Measurements from ENCODE around the gene IRAK2. TPM values are rescaled to one million over a fixed set of nuclear protein-coding genes. Genes with fewer than 3 reads are reported as not detected.
"Not testable (repeated sequence)": the region's sequence is repeated elsewhere in the genome, so short reads cannot be mapped to it uniquely, and the experiment has no call there.

Gene IRAK2
- total RNA-seq, 1 donor from 2014 or later = 4.7 TPM

DNA sequence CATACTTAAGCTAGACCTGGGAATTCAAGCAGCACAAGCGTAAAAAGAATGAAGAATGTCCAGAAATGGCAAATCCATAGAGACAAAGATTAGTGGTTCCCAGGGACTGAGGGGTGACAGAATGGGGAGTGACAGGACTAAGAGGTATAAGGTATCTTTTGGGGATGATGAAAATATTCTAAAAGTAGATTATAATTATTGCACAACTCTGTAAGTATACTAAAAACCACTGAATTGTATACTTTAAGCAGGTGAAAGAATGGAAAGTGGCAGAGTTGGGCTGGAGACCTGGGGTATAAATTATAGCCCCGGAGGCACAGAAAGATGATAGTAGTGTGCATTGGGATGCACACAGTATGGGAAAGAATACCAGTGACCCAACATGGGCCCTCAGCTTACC is 43.7 kb upstream of the IRAK2 start:
- Histone ChIP-seq H3K36me3 (ENCODE audit: control insufficient read depth, insufficient read depth, low read length) (peaks cover 2% of the 10 kb centered on the region), H3K27me3 (ENCODE audit: control insufficient read depth, insufficient read depth, low read length) (no peaks in the 10 kb centered on the region), H3K4me3 (ENCODE audit: low read depth, low read length) (no peak overlapping the region)
- FAIRE-seq = no peak
- TF ChIP-seq, protein P1, sequence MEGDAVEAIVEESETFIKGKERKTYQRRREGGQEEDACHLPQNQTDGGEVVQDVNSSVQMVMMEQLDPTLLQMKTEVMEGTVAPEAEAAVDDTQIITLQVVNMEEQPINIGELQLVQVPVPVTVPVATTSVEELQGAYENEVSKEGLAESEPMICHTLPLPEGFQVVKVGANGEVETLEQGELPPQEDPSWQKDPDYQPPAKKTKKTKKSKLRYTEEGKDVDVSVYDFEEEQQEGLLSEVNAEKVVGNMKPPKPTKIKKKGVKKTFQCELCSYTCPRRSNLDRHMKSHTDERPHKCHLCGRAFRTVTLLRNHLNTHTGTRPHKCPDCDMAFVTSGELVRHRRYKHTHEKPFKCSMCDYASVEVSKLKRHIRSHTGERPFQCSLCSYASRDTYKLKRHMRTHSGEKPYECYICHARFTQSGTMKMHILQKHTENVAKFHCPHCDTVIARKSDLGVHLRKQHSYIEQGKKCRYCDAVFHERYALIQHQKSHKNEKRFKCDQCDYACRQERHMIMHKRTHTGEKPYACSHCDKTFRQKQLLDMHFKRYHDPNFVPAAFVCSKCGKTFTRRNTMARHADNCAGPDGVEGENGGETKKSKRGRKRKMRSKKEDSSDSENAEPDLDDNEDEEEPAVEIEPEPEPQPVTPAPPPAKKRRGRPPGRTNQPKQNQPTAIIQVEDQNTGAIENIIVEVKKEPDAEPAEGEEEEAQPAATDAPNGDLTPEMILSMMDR (IDR thresholded peaks at IDR 0.05; ENCODE audit: insufficient read depth, low read length, severe bottlenecking) = no peak
- no peak for DNase-seq (ENCODE audit: low read depth)

DNA sequence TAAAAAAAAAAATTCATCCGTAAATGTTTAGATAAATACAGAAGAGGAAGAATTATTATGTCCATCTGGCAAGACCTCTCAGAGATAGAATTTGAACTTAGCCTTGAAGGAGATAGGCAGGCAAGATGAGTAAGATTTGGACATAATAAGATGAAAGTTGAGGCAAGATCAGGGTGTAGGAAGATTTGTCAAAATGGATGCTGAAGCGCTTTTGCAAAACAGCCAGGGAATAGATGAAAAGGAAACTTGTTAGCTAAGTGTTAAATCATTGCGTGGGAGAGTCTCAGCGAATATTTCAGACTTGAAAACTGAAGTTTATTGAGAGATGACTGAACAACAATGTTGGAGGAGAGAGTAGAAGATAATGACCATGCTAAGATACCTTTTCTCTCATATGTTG is 42.0 kb upstream of the IRAK2 start:
- Histone ChIP-seq H3K27me3 (ENCODE audit: control insufficient read depth, insufficient read depth, low read length) (no peaks in the 10 kb centered on the region), H3K36me3 (ENCODE audit: control insufficient read depth, insufficient read depth, low read length) (peaks cover 5% of the 10 kb centered on the region), H3K4me3 (ENCODE audit: low read depth, low read length) (no peak overlapping the region)
- TF ChIP-seq, protein P1 (IDR thresholded peaks at IDR 0.05; ENCODE audit: insufficient read depth, low read length, severe bottlenecking) = no peak
- DNase-seq (ENCODE audit: low read depth) (no peak), FAIRE-seq (no peak)

DNA sequence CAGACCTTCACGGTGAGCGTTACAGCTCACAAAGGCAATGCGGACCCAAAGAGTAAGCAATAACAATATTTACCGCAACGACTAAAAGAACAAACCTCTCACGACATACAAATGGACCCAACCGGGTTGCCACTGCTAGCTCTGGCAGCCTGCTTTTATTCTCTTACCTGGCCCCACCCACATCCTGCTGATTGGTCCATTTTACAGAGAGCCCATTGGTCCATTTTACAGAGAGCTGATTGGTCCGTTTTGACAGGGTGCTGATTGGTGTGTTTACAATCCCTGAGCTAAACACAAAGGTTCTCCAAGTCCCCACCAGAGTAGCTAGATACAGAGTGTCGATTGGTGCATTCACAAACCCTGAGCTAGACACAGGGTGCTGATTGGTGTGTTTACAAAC is 28.8 kb upstream of the IRAK2 start:
- FAIRE-seq; DNase-seq (ENCODE audit: low read depth); H3K36me3 ChIP-seq (ENCODE audit: control insufficient read depth, insufficient read depth, low read length); H3K4me3 ChIP-seq (ENCODE audit: low read depth, low read length); H3K27me3 ChIP-seq (ENCODE audit: control insufficient read depth, insufficient read depth, low read length): not testable (repeated sequence)

DNA sequence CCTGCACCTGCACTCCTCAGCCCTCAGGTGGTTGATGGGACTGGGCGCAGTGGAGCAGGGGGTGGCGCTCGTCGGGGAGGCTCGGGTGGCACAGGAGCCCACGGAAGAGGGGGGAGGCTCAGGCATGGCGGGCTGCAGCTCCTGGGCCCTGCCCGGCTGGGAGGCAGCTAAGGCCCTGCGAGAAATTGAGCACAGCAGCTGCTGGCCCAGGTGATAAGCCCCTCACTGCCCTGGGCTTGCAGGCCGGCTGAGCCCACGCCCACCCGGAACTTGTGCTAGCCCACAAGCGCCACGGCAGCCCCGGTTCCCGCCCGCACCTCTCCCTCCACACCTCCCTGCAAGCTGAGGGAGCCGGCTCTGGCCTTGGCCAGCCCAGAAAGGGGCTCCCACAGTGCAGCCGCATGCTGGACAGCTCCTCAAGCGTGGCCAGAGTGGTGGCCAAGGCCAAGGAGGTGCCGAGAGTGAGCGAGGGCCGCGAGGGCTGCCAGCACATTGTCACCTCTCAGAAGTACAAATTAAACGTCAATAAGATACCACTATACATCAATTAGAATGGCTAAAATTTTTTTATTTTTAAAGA is 28.2 kb upstream of the IRAK2 start:
- TF ChIP-seq, protein P1 (IDR thresholded peaks at IDR 0.05; ENCODE audit: insufficient read depth, low read length, severe bottlenecking) = no peak

DNA sequence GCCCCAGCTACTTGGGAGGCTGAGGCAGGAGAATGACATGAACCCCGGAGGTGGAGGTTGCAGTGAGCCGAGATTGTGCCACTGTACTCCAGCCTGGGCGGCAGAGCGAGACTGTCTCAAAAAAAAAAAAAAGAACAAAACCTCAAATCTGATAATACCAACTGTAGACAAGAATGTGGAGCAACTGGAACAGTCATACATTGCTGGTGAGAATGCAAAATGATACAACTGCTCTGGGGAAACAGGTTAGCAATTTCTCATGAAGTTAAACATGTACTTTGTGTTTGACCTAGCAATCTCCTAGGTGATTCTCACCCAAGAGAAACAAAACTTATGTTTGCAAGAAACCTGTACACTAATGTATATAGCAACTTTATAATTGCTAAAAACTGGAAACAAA is 27.5 kb upstream of the IRAK2 start:
- TF ChIP-seq, protein P1 (IDR thresholded peaks at IDR 0.05; ENCODE audit: insufficient read depth, low read length, severe bottlenecking) = no peak
- DNase-seq (ENCODE audit: low read depth) = peak; percentile 29
- Histone ChIP-seq H3K36me3 (ENCODE audit: control insufficient read depth, insufficient read depth, low read length) (no peaks in the 10 kb centered on the region), H3K4me3 (ENCODE audit: low read depth, low read length) (no peak overlapping the region), H3K27me3 (ENCODE audit: control insufficient read depth, insufficient read depth, low read length) (no peaks in the 10 kb centered on the region)
- no peak for FAIRE-seq

More for the DNA sequence above, 28.2 kb upstream of the IRAK2 start:
- DNase-seq (ENCODE audit: low read depth) (no peak), FAIRE-seq (no peak)
- no peak overlapping the region for H3K4me3 ChIP-seq (ENCODE audit: low read depth, low read length)
- no peaks in the 10 kb centered on the region for H3K36me3 ChIP-seq (ENCODE audit: control insufficient read depth, insufficient read depth, low read length)
- no peaks in the 10 kb centered on the region for H3K27me3 ChIP-seq (ENCODE audit: control insufficient read depth, insufficient read depth, low read length)

DNA sequence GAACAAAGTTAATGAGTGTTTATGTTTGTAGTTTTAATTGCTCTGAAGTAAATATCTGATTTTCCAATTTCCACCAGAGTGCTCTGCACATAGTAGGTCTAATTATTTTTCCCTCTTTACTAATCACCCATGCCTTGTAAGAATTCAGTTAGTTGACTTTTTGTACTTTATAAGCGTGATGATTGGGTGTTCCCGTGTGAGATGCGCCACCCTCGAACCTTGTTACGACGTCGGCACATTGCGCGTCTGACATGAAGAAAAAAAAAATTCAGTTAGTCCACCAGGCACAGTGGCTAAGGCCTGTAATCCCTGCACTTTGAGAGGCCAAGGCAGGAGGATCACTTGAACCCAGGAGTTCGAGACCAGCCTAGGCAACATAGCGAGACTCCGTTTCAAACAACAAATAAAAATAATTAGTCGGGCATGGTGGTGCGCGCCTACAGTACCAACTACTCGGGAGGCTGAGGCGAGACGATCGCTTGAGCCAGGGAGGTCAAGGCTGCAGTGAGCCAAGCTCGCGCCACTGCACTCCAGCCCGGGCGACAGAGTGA is 23.6 kb upstream of the IRAK2 start:
- Histone ChIP-seq H3K27me3 (ENCODE audit: control insufficient read depth, insufficient read depth, low read length) (no peaks in the 10 kb centered on the region), H3K36me3 (ENCODE audit: control insufficient read depth, insufficient read depth, low read length) (no peaks in the 10 kb centered on the region), H3K4me3 (ENCODE audit: low read depth, low read length) (no peak overlapping the region)
- DNase-seq (ENCODE audit: low read depth) (no peak), FAIRE-seq (no peak)
- TF ChIP-seq, protein P1 (IDR thresholded peaks at IDR 0.05; ENCODE audit: insufficient read depth, low read length, severe bottlenecking) = no peak

Data from bronchial epithelial cell (primary cell).